ENCODE measurements around the gene TCEA3.
A peak's percentile ranks its signal among the peaks of the same experiment; 100 is the strongest.

The TCEA3 gene

GRCh38 chr1:23339632-23340031, 84.9 kb downstream of the TCEA3 start:
- H3K36me3 Mint-ChIP-seq (ENCODE audit: low read depth): peaks cover 59% of the 10 kb centered on the region
- no peaks in the 10 kb centered on the region for H3K27me3 Mint-ChIP-seq
- peak overlapping the region; percentile 49 for H3K27ac Mint-ChIP-seq
- DNase-seq (no peak), ATAC-seq (no peak)
- peaks cover 55% of the 10 kb centered on the region for H3K4me1 Mint-ChIP-seq
- no peaks in the 10 kb centered on the region for H3K9me3 Mint-ChIP-seq
- peak overlapping the region; percentile 87 for H3K4me3 Mint-ChIP-seq

DNA sequence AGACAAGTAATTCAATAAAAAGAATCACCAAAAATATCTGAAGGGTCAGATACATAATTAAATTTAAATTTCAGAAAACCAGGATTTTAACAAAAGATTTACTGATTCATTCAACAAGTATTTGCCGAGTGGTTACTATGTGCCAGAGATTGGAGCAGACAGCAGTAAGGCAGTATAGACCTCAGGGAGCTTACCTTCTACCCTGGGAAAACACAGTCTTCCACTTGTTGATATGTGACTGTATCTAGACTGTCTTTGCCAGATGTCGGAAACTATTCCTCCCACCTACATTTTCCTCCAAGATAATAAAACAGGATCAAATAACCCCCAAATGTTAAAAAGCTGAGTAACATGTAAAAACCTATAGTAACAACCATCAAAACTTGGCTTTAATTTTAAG, 86.7 kb downstream of the TCEA3 start:
- peaks cover 68% of the 10 kb centered on the region for H3K36me3 Mint-ChIP-seq (ENCODE audit: low read depth)
- no peak overlapping the region for H3K4me3 Mint-ChIP-seq
- H3K27ac Mint-ChIP-seq: no peak overlapping the region
- no peaks in the 10 kb centered on the region for H3K9me3 Mint-ChIP-seq
- DNase-seq (no peak), ATAC-seq (no peak)
- peaks cover 54% of the 10 kb centered on the region for H3K4me1 Mint-ChIP-seq
- no peaks in the 10 kb centered on the region for H3K27me3 Mint-ChIP-seq

- peaks cover 24% of the 10 kb centered on the region for H3K4me1 Mint-ChIP-seq
Observed at GRCh38 chr1:23331713-23332112, 92.8 kb downstream of the TCEA3 start.

More at GRCh38 chr1:23331713-23332112, 92.8 kb downstream of the TCEA3 start:
- DNase-seq (no peak), ATAC-seq (no peak)
- H3K9me3 Mint-ChIP-seq: no peaks in the 10 kb centered on the region
- no peak overlapping the region for H3K27ac Mint-ChIP-seq
- H3K36me3 Mint-ChIP-seq (ENCODE audit: low read depth): peaks cover 68% of the 10 kb centered on the region
- no peaks in the 10 kb centered on the region for H3K27me3 Mint-ChIP-seq
- no peak overlapping the region for H3K4me3 Mint-ChIP-seq

All from activated naive CD8-positive, alpha-beta T cell treated with anti-CD3 and anti-CD28 coated beads, Interleukin-2, amount 50 U/mL, for 24 hours (primary cell).